Placental pericyte (primary cell): Measurements from ENCODE around the gene SF3B3. TPM values are rescaled to one million over a fixed set of nuclear protein-coding genes. Genes with fewer than 3 reads are reported as not detected.

ENCODE experiments used
- small RNA-seq: library from RNA; depleted of rRNA; stranded (forward); fragments of <200 nt; gene quantifications from one replicate; pipeline ENCODE3, GENCODE V24; 2012; ENCODE audit warnings: low replicate concordance
- total RNA-seq: library from RNA; depleted of rRNA; stranded (reverse); fragments of >200 nt; gene quantifications from 2 replicates; pipeline ENCODE4 v1.2.3, GENCODE V29; 2012

Gene SF3B3
- total RNA-seq = 77.7 and 190 TPM in 2 replicates

DNA sequence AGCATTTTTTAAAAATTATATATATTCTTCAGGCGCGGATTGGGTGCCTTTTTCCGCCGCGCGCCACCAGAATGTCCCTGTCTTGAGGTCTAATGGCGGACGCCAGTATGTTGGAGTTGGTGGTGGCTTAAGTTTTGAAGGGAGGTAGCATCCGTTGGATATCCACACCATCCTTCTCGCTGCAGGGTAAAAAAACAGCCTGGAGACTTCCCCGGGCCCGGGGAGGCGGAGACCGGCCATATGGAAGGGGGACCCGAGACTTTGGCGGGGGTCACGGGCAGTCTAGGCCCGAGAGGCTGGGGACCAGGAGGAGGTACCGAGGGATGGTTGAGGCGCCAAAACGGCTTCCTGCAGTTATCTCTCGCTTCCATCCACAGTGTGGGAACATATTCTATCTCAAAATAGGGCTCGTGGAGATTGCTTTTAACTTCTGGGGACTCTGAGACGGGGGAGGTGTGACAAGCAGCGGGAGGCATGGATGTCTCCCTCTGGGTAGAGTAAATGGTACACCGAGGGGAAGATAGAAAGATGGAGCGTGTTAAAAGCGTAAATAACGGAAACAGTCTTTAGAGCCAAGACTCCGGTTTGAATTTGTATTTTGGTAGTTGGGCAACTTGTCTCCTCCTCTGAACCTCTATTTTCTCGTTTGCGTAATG is at the start of gene SF3B3:
TSS of gene SF3B3 (plus strand) at position 74 of the 656 bp plus-strand sequence. CDS start 2,841 bp downstream, outside the sequence.

DNA sequence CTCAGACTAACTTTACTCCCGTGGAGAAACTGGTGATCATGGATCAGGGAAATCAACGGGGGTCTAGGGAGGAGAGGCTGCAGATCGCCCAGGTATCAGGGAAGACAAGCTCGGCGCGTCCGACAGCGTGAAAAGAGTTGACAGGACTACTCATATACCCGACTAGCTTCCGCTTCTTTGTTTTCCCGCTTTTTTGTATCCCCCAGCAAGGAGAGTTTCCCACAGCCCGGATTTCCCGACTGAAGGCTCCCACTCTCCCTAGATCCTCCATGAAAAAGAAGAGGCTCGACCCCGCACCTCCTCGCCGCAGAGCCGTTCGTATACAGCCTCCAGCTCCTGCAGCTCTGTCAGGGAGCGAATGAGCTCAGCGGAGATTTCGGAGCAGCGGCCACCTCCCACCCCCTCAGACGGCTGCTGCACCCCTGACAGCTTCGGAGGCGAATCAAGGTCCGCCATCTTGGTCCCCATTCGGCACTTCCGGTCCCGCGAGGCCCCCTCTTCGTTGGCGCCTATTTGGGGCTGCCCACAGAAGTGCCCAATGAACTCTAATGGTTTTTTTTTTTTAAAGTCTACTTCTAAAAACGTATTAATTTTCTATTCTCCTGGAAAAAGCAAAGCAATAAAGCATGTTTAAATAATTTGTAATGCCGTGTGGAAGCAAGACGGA is 407 bp upstream of the SF3B3 start, which contains the start of gene COG4:
TSS of gene COG4 (minus strand) at position 479 of the 667 bp plus-strand sequence. CDS start at position 468, 11 bp downstream.

Small RNA genes lying within 50 kb of the gene (small RNA-seq; reads per million reads assigned to genes)
- 2.0 reads per million, percentile 67 among the genes with 10 or more reads in this experiment for gene SNORD111
- 228 reads per million, percentile 99 among the genes with 10 or more reads in this experiment for gene SNORD111B

Other genes starting within 250 kb of the SF3B3 start
- gene AARS1, start 234.3 kb upstream of the SF3B3 start, total RNA-seq = 125 and 506 TPM in 2 replicates
- gene DDX19B, start 224.6 kb upstream of the SF3B3 start, total RNA-seq = 16.6 and 47.7 TPM in 2 replicates
- 45.3 and 59.1 TPM in 2 replicates for gene DDX19A, start 176.9 kb upstream of the SF3B3 start, total RNA-seq
- gene ST3GAL2, start 84.7 kb upstream of the SF3B3 start, total RNA-seq = 39.0 and 96.1 TPM in 2 replicates
- gene FCSK, start 69.2 kb upstream of the SF3B3 start, total RNA-seq = 7.3 and 11.4 TPM in 2 replicates
- 42.9 and 72.0 TPM in 2 replicates for gene COG4, start 262 bp upstream of the SF3B3 start, total RNA-seq
- gene IL34, start 122.7 kb downstream of the SF3B3 start, total RNA-seq = 1.4 and 6.1 TPM in 2 replicates
- gene MTSS2, start 162.2 kb downstream of the SF3B3 start, total RNA-seq = 49.2 and 76.6 TPM in 2 replicates